Right lobe of liver (tissue), 4 donors: ENCODE results near the gene TNFRSF8.
"Not testable (repeated sequence)": the region's sequence is repeated elsewhere in the genome, so short reads cannot be mapped to it uniquely, and the experiment has no call there.

ENCODE experiments used
- CTCF ChIP-seq, 4 donors: fragments of 200-600 bp in 3 of 4; fragments of 450-650 bp in 1 of 4; IDR thresholded peaks; one replicate each; pipeline versions ENCODE4 v1.5.1 to v1.8.0; 2016 to 2022; ENCODE audit warnings: antibody characterized with exemption in 4 of 4, mild to moderate bottlenecking in 2 of 4
- POLR2A ChIP-seq: fragments of 450-650 bp; IDR thresholded peaks from one replicate; pipeline ENCODE4 v1.6.1; 2017; ENCODE audit warnings: antibody characterized with exemption, mild to moderate bottlenecking
- donor health status: DM: no; HTN: no; CAD: no.
- donor health status: DM: no; HTN: no; CAD: no.
- donor health status: DM: no; HTN: yes; CAD: no.

GRCh38 chr1:12033441-12033840, 29.7 kb upstream of the TNFRSF8 start:
- TF ChIP-seq POLR2A; CTCF (IDR thresholded peaks at IDR 0.05): not testable (repeated sequence)
